ENCODE results near the gene PHACTR1.
"Not testable (repeated sequence)": the region's sequence is repeated elsewhere in the genome, so short reads cannot be mapped to it uniquely, and the experiment has no call there.

The PHACTR1 gene

GRCh38 chr6:13120483-13121482 lies 404.2 kb downstream of the PHACTR1 start:
- no peak for DNase-seq

- DNase-seq = no peak
Measured at GRCh38 chr6:13124131-13124530, 407.6 kb downstream of the PHACTR1 start.

GRCh38 chr6:13125841-13126240 lies 409.3 kb downstream of the PHACTR1 start:
- DNase-seq = no peak

- DNase-seq = no peak
Measured at GRCh38 chr6:13131935-13132661, 415.5 kb downstream of the PHACTR1 start.

- DNase-seq = not testable (repeated sequence)
Measured at GRCh38 chr6:13133894-13134293, 417.3 kb downstream of the PHACTR1 start.

GRCh38 chr6:13135152-13135551 lies 418.6 kb downstream of the PHACTR1 start:
- no peak for DNase-seq

GRCh38 chr6:13139119-13139518 lies 422.6 kb downstream of the PHACTR1 start:
- no peak for DNase-seq

GRCh38 chr6:13140980-13141379 lies 424.4 kb downstream of the PHACTR1 start:
- DNase-seq = no peak

GRCh38 chr6:13141387-13141786 lies 424.8 kb downstream of the PHACTR1 start:
- no peak for DNase-seq

- no peak for DNase-seq
Measured at GRCh38 chr6:13142611-13143010, 426.0 kb downstream of the PHACTR1 start.

GRCh38 chr6:13146442-13146841 lies 429.9 kb downstream of the PHACTR1 start:
- no peak for DNase-seq

- no peak for DNase-seq
Measured at GRCh38 chr6:13147376-13147775, 430.8 kb downstream of the PHACTR1 start.

GRCh38 chr6:13147782-13148181 lies 431.2 kb downstream of the PHACTR1 start:
- no peak for DNase-seq

- no peak for DNase-seq
Measured at GRCh38 chr6:13152764-13153163, 436.2 kb downstream of the PHACTR1 start.

GRCh38 chr6:13156381-13156780 lies 439.8 kb downstream of the PHACTR1 start:
- DNase-seq = no peak

GRCh38 chr6:13157293-13157692 lies 440.7 kb downstream of the PHACTR1 start:
- DNase-seq = no peak

GRCh38 chr6:13159300-13159699 lies 442.7 kb downstream of the PHACTR1 start:
- DNase-seq = no peak

- DNase-seq = not testable (repeated sequence)
Measured at GRCh38 chr6:13159822-13160221, 443.3 kb downstream of the PHACTR1 start.

GRCh38 chr6:13163161-13163944 lies 446.8 kb downstream of the PHACTR1 start:
- no peak for DNase-seq

GRCh38 chr6:13164291-13164690 lies 447.7 kb downstream of the PHACTR1 start:
- no peak for DNase-seq

GRCh38 chr6:13165502-13166172 lies 449.1 kb downstream of the PHACTR1 start:
- no peak for DNase-seq

- no peak for DNase-seq
Measured at GRCh38 chr6:13166269-13166668, 449.7 kb downstream of the PHACTR1 start.

All from stimulated activated CD4-positive, alpha-beta T cell treated with anti-CD3 and anti-CD28 coated beads, Interleukin-15, amount 100 ng/mL, for 24 hours (primary cell).